Measurements from ENCODE around the gene OSBPL5. TPM values are rescaled to one million over a fixed set of nuclear protein-coding genes. Genes with fewer than 3 reads are reported as not detected.

The OSBPL5 gene
- total RNA-seq, 2 experiments from 2014 or later: 10.1 to 11.0 TPM

Other genes with a start within 250 kb of the OSBPL5 start
- gene PHLDA2, start 235.9 kb downstream of the OSBPL5 start, total RNA-seq: 1 to 10 TPM; 1.3 to 2.6 TPM
- gene NAP1L4, start 173.0 kb downstream of the OSBPL5 start, total RNA-seq: 100 to 1,000 TPM; 287 to 300 TPM
- 10 to 100 TPM; 74.6 to 81.5 TPM for gene CARS1, start 107.9 kb downstream of the OSBPL5 start, total RNA-seq
- gene MRGPRG, start 53.5 kb upstream of the OSBPL5 start, total RNA-seq: not detected
- not detected for gene MRGPRE, start 67.1 kb upstream of the OSBPL5 start, total RNA-seq
- gene ZNF195, start 213.8 kb upstream of the OSBPL5 start, total RNA-seq: 10 to 100 TPM; 28.5 to 36.9 TPM